DND-41 (cell line): Measurements from ENCODE around the gene TXNDC5.

Experiments
- CTCF ChIP-seq: IDR thresholded peaks from 2 replicates; pipeline ENCODE4 v1.5.1; 2012; ENCODE audit warnings: borderline replicate concordance, low read length, moderate library complexity, mild to moderate bottlenecking; ENCODE audit not compliant: poor library complexity, severe bottlenecking; ENCODE audit errors: extremely low read depth
- EZH2 ChIP-seq: IDR thresholded peaks from 3 replicates; pipeline ENCODE4 v1.6.1; 2012; ENCODE audit warnings: borderline replicate concordance, low read depth, mild to moderate bottlenecking, moderate library complexity, low read length, inconsistent platforms; ENCODE audit not compliant: severe bottlenecking

GRCh38 chr6:7901780-7902179, 8.8 kb downstream of the TXNDC5 start:
- TF ChIP-seq CTCF (no peak), EZH2 (no peak)
